H1 (cell line): Measurements from ENCODE around the gene PEPD. TPM values are rescaled to one million over a fixed set of nuclear protein-coding genes. Genes with fewer than 3 reads are reported as not detected.
A peak's percentile ranks its signal among the peaks of the same experiment; 100 is the strongest.

Source experiments
- CTCF ChIA-PET: fragments of 300-600 bp; sonication (Branson Sonifier 250); formaldehyde crosslinking; loops from one replicate; lab custom pipeline; 2021; ENCODE audit not compliant: partially characterized antibody; lab: Charles Lee
- POLR2A ChIA-PET: fragments of 300-600 bp; sonication (Branson Sonifier 250); formaldehyde crosslinking; loops from one replicate; lab custom pipeline; 2021; ENCODE audit warnings: inconsistent platforms; ENCODE audit not compliant: partially characterized antibody; lab: Charles Lee
- DNase-seq, 2 experiments: peaks; one replicate each; pipeline versions ENCODE4 v3.0.0 to v3.0.0-alpha.2; 2010 to 2022; ENCODE audit warnings: low spot score in 2 of 2, low read depth in 1 of 2, mixed read lengths in 1 of 2
- FAIRE-seq: peaks from 2 replicates; lab custom pipeline; 2011; peaks lifted over from hg19 to GRCh38; lab: Jason Lieb, UNC
- H2AFZ ChIP-seq: 2 replicates; pipeline ENCODE4 v1.8.1; 2012; ENCODE audit warnings: low read length, inconsistent platforms
- H2AK5ac ChIP-seq: 2 replicates; pipeline ENCODE4 v1.6.1; 2013; ENCODE audit warnings: low read depth, low read length
- H2BK120ac ChIP-seq: replicated peaks from 2 replicates; pipeline ENCODE3; 2013; ENCODE audit warnings: low read depth, low read length, inconsistent platforms
- H2BK12ac ChIP-seq: 2 replicates; pipeline ENCODE4 v1.6.1; 2013; ENCODE audit warnings: low read depth, low read length
- H2BK15ac ChIP-seq: 2 replicates; pipeline ENCODE4 v1.6.1; 2013; ENCODE audit warnings: low read length
- H2BK20ac ChIP-seq: 2 replicates; pipeline ENCODE4 v1.6.1; 2013; ENCODE audit warnings: low read length
- H2BK5ac ChIP-seq: 2 replicates; pipeline ENCODE4 v1.6.1; 2013; ENCODE audit warnings: low read depth, low read length
- H3K14ac ChIP-seq: 2 replicates; pipeline ENCODE4 v1.6.1; 2013; ENCODE audit warnings: inconsistent platforms; ENCODE audit not compliant: insufficient read length
- H3K18ac ChIP-seq: 2 replicates; pipeline ENCODE4 v1.6.1; 2013; ENCODE audit warnings: low read length; ENCODE audit errors: extremely low read depth
- H3K23ac ChIP-seq: 2 replicates; pipeline ENCODE4 v1.6.1; 2013; ENCODE audit warnings: inconsistent platforms; ENCODE audit not compliant: insufficient read length
- H3K23me2 ChIP-seq: 2 replicates; pipeline ENCODE4 v1.6.1; 2013; ENCODE audit warnings: low read depth, low read length
- H3K27ac ChIP-seq: 2 replicates; pipeline ENCODE4 v1.6.1; 2011; ENCODE audit warnings: low read depth, low read length, inconsistent platforms
- H3K27me3 ChIP-seq, 4 experiments: replicated peaks in 1 of 4; 1 replicate in 1 of 4; 2 replicates in 3 of 4; pipeline versions ENCODE4 v1.6.1 to v1.8.1; 2011 to 2013; ENCODE audit warnings: low read length in 3 of 4, mild to moderate bottlenecking in 3 of 4, inconsistent platforms in 2 of 4, mixed read lengths in 2 of 4, moderate library complexity in 1 of 4; ENCODE audit not compliant: control insufficient read depth in 3 of 4, insufficient read depth in 3 of 4; ENCODE audit errors: extremely low read depth in 1 of 4
- H3K36me3 ChIP-seq, 4 experiments: 2 replicates each; pipeline versions ENCODE4 v1.6.1 to v1.8.1; 2011 to 2013; ENCODE audit warnings: mild to moderate bottlenecking in 4 of 4, low read length in 3 of 4, moderate library complexity in 2 of 4, control low read depth in 1 of 4, inconsistent platforms in 1 of 4; ENCODE audit not compliant: insufficient read depth in 4 of 4, control insufficient read depth in 2 of 4
- H3K4ac ChIP-seq: replicated peaks from 2 replicates; pipeline ENCODE3; 2013; ENCODE audit warnings: low read length, low read depth, mixed read lengths, inconsistent platforms; ENCODE audit not compliant: insufficient read length
- H3K4me1 ChIP-seq, 4 experiments: replicated peaks in 1 of 4; 1 replicate in 1 of 4; 2 replicates in 3 of 4; pipeline versions ENCODE4 v1.6.1 to v1.8.1; 2011 to 2013; ENCODE audit warnings: low read length in 3 of 4, inconsistent platforms in 2 of 4, mixed read lengths in 1 of 4; ENCODE audit not compliant: insufficient read depth in 4 of 4, control insufficient read depth in 3 of 4
- H3K4me2 ChIP-seq, 2 experiments: 2 replicates each; pipeline versions ENCODE4 v1.6.1 to v1.8.1; 2011 to 2013; ENCODE audit warnings: low read depth in 2 of 2, low read length in 2 of 2, control low read depth in 1 of 2, inconsistent platforms in 1 of 2, mild to moderate bottlenecking in 1 of 2; ENCODE audit not compliant: insufficient read depth in 1 of 2
- H3K4me3 ChIP-seq, 4 experiments: fragments of 200-600, 300-600 bp in 1 of 4; sonication (generic), shearing (Covaris generic), sonication (Bioruptor Twin) in 1 of 4; 2 replicates each; pipeline versions ENCODE4 v1.5.1 to v1.8.1; 2011 to 2016; ENCODE audit warnings: low read length in 4 of 4, low read depth in 3 of 4, control low read depth in 2 of 4, inconsistent platforms in 2 of 4, mild to moderate bottlenecking in 2 of 4, mixed read lengths in 1 of 4, moderate library complexity in 1 of 4; ENCODE audit not compliant: insufficient read depth in 2 of 4; ENCODE audit errors: extremely low read depth in 1 of 4
- H3K56ac ChIP-seq: replicated peaks from 2 replicates; pipeline ENCODE3; 2013; ENCODE audit warnings: low read depth, mild to moderate bottlenecking, mixed read lengths, low read length, inconsistent platforms; ENCODE audit not compliant: insufficient read length
- H3K79me1 ChIP-seq: 2 replicates; pipeline ENCODE4 v1.6.1; 2013; ENCODE audit warnings: low read depth, low read length, control low read depth
- H3K79me2 ChIP-seq, 2 experiments: 2 replicates each; pipeline versions ENCODE4 v1.6.1 to v1.8.1; 2012 to 2013; ENCODE audit warnings: low read length in 2 of 2, mild to moderate bottlenecking in 2 of 2, inconsistent platforms in 1 of 2; ENCODE audit not compliant: insufficient read depth in 2 of 2, control insufficient read depth in 1 of 2
- H3K9ac ChIP-seq, 4 experiments: replicated peaks in 1 of 4; 1 replicate in 1 of 4; 2 replicates in 3 of 4; pipeline versions ENCODE4 v1.6.1 to v1.8.1; 2011 to 2013; ENCODE audit warnings: low read depth in 3 of 4, low read length in 3 of 4, control low read depth in 2 of 4, mild to moderate bottlenecking in 2 of 4, moderate library complexity in 2 of 4, inconsistent platforms in 1 of 4; ENCODE audit errors: extremely low read depth in 1 of 4
- H3K9me3 ChIP-seq, 2 experiments: 2 replicates each; pipeline versions ENCODE4 v1.6.1 to v1.8.1; 2012 to 2013; ENCODE audit warnings: mild to moderate bottlenecking in 2 of 2, moderate library complexity in 2 of 2, control low read depth in 1 of 2, inconsistent platforms in 1 of 2, low read depth in 1 of 2, low read length in 1 of 2, mixed read lengths in 1 of 2; ENCODE audit not compliant: insufficient read depth in 2 of 2
- H4K20me1 ChIP-seq, 2 experiments: replicated peaks in 1 of 2; 2 replicates each; pipeline versions ENCODE3 to v1.8.1; 2011 to 2013; ENCODE audit warnings: inconsistent platforms in 2 of 2, low read length in 2 of 2, mild to moderate bottlenecking in 1 of 2; ENCODE audit not compliant: insufficient read depth in 2 of 2, control insufficient read depth in 1 of 2
- H4K5ac ChIP-seq: 2 replicates; pipeline ENCODE4 v1.6.1; 2013; ENCODE audit warnings: low read length, low read depth, mixed read lengths, inconsistent platforms; ENCODE audit not compliant: insufficient read length
- H4K8ac ChIP-seq: 2 replicates; pipeline ENCODE4 v1.8.0; 2013; ENCODE audit warnings: mild to moderate bottlenecking, moderate library complexity, low read length, inconsistent platforms; ENCODE audit not compliant: insufficient read depth; ENCODE audit errors: extremely low read depth
- H4K91ac ChIP-seq: replicated peaks from 2 replicates; pipeline ENCODE3; 2013; ENCODE audit warnings: low read length, mixed read lengths, inconsistent platforms; ENCODE audit not compliant: insufficient read length
- ATF2 ChIP-seq: IDR thresholded peaks from 2 replicates; pipeline ENCODE4 v1.6.1; 2012; ENCODE audit warnings: low read length, inconsistent platforms
- BCL11A ChIP-seq, 2 experiments: IDR thresholded peaks; one replicate each; pipeline ENCODE4 v1.6.1; 2011; ENCODE audit warnings: low read depth in 2 of 2, low read length in 2 of 2, mild to moderate bottlenecking in 2 of 2
- CBX8 ChIP-seq: fragments of 300-800, 300-1000 bp; sonication (generic); IDR thresholded peaks from 2 replicates; pipeline ENCODE4 v1.7.1; 2016; ENCODE audit warnings: low read depth, low read length, borderline replicate concordance
- CEBPB ChIP-seq: IDR thresholded peaks from 2 replicates; pipeline ENCODE4 v1.6.1; 2012; ENCODE audit warnings: low read depth, low read length
- CHD2 ChIP-seq: IDR thresholded peaks from 2 replicates; pipeline ENCODE4 v1.6.1; 2012; ENCODE audit warnings: low read length, improper control_type of control experiment
- EGR1 ChIP-seq: IDR thresholded peaks from 2 replicates; pipeline ENCODE4 v1.6.1; 2011; ENCODE audit warnings: low read depth, low read length, borderline replicate concordance
- RAD21 ChIP-seq, 2 experiments: IDR thresholded peaks in 1 of 2; conservative IDR thresholded peaks in 1 of 2; 2 replicates each; pipeline ENCODE4 v1.6.1; 2011; ENCODE audit warnings: low read depth in 2 of 2, low read length in 2 of 2, improper control_type of control experiment in 1 of 2, inconsistent platforms in 1 of 2, mild to moderate bottlenecking in 1 of 2, moderate library complexity in 1 of 2
- RBBP5 ChIP-seq: IDR thresholded peaks from 2 replicates; pipeline ENCODE4 v1.7.1; 2012; ENCODE audit warnings: low read depth, mild to moderate bottlenecking, inconsistent platforms, low read length, moderate library complexity, borderline replicate concordance
- USF2 ChIP-seq: IDR thresholded peaks from 2 replicates; pipeline ENCODE4 v1.6.1; 2011; ENCODE audit warnings: low read length, improper control_type of control experiment
- WGBS, 2 experiments: shearing (Covaris generic) in 1 of 2; methylation state at CpG; one replicate each; pipeline versions ENCODE4 v1.1.6 to v1.1.7; 2013 to 2015; ENCODE audit warnings: low lambda C conversion rate in 2 of 2, mixed read lengths in 2 of 2, inconsistent platforms in 1 of 2, low coverage in 1 of 2, missing lambda C conversion rate in 1 of 2; ENCODE audit not compliant: insufficient replicate concordance in 2 of 2, insufficient coverage in 1 of 2, insufficient read length in 1 of 2; ENCODE audit errors: extremely low coverage in 1 of 2, missing lambda C conversion rate in 1 of 2; 5-methylcytosine and 5-hydroxymethylcytosine counted together
- polyA plus RNA-seq, 7 experiments: library from polyadenylated mRNA; depleted of rRNA in 3 of 7; stranded (reverse) in 5 of 7; unstranded in 2 of 7; fragments of >200 nt in 5 of 7; fragments of 200-250 nt in 2 of 7; gene quantifications; 1 replicate in 5 of 7; 2 replicates in 1 of 7; 4 replicates in 1 of 7; pipeline versions ENCODE4 v1.2.1 to v1.2.3, GENCODE V29; 2011 to 2013; ENCODE audit warnings: missing spikeins in 2 of 7, mixed read lengths in 2 of 7
- total RNA-seq: library from RNA; stranded (reverse); fragmentation: NEBNext Ultra II Directional; extraction: Animal tissue kit (Norgen Biotek cat#: 25700); gene quantifications from 2 replicates; pipeline ENCODE4 v1.2.1, GENCODE V29; 2021

PEPD gene
- total and polyA plus RNA-seq, 2 of the 8 experiments (the other 6 are each of a cell fraction or from before 2014, with no cell fraction given) = 84.1 to 178 TPM

GRCh38 chr19:33375156-33375836 lies 146.3 kb downstream of the PEPD start:
- FAIRE-seq (no peak), DNase-seq (no peak)
- Histone ChIP-seq H3K27me3 (no peaks in the 10 kb centered on the region), H3K23me2 (peaks cover 6% of the 10 kb centered on the region), H3K4me3 (peak overlapping the region in 2 of 4 experiments; percentile 73 to 99; a peak in 3 of 8 replicates), H3K36me3 (peaks cover 0 to 7% (median 2%) of the 10 kb centered on the region in 4 experiments; a peak in 4 of 8 replicates), H3K4ac (no peak overlapping the region), H2BK120ac (no peak overlapping the region), H4K91ac (no peak overlapping the region), H3K14ac (no peak overlapping the region), H2BK15ac (no peak overlapping the region), H3K23ac (no peak overlapping the region), H3K79me2 (peaks cover 27 to 63% of the 10 kb centered on the region in 2 experiments), H4K20me1 (peaks cover 30 to 34% of the 10 kb centered on the region in 2 experiments), H3K27ac (no peak overlapping the region), H3K9ac (no peak overlapping the region; a peak in 1 of 7 replicates), H4K8ac (no peak overlapping the region), H2AFZ (no peak overlapping the region), H2BK5ac (no peak overlapping the region), H3K4me1 (peaks cover 4 to 12% (median 6%) of the 10 kb centered on the region in 4 experiments; a peak in 6 of 7 replicates), H2BK12ac (no peak overlapping the region), H3K18ac (no peak overlapping the region), H2BK20ac (no peak overlapping the region), H3K9me3 (no peaks in the 10 kb centered on the region), H3K4me2 (peak overlapping the region; percentile 65 to 83; a peak in 2 of 4 replicates), H3K56ac (no peak overlapping the region), H3K79me1 (peaks cover 14% of the 10 kb centered on the region), H4K5ac (no peak overlapping the region), H2AK5ac (no peak overlapping the region)
- CTCF ChIA-PET = interaction anchor here (0.7 to 1.6 kb wide), 7 partner anchors 9 to 139 kb away, joined by 3 to 6 read pairs (median 3); no protein-coding TSS in a partner anchor
- WGBS, 2 experiments = 92% methylated on average over 9 of the region's 9 CpGs; no CpG with 5 or more reads in 1 of the 2 experiments
- POLR2A ChIA-PET = interaction anchor here (0.9 to 6.1 kb wide), 12 partner anchors 13 to 185 kb away, joined by 3 to 87 read pairs (median 8); partner anchors contain the start of gene CEBPA
- TF ChIP-seq BCL11A (IDR thresholded peaks at IDR 0.05; ENCODE audit: low read depth in 2 of 2, low read length in 2 of 2) (no peak), CEBPB (no peak), RAD21 (IDR thresholded peaks at IDR 0.05 in 1 of 2, conservative IDR thresholded peaks at IDR 0.05 in 1 of 2; ENCODE audit: low read depth in 2 of 2, low read length in 2 of 2) (no peak), USF2 (no peak), ATF2 (no peak), EGR1 (no peak), CHD2 (no peak), CBX8 (no peak), RBBP5 (no peak)
